AG09319 (cell line): ENCODE results near the gene GPR158.

ENCODE experiments used
- DNase-seq: peaks from one replicate; pipeline ENCODE4 v3.0.0-alpha.2; 2010; ENCODE audit warnings: low read depth; ENCODE audit errors: extremely low read depth
- TF ChIP-seq, protein P1 (sequence below): IDR thresholded peaks from 2 replicates; pipeline ENCODE4 v1.5.1; 2011; ENCODE audit warnings: low read depth, mild to moderate bottlenecking, inconsistent platforms, low read length, moderate library complexity

The GPR158 gene

DNA sequence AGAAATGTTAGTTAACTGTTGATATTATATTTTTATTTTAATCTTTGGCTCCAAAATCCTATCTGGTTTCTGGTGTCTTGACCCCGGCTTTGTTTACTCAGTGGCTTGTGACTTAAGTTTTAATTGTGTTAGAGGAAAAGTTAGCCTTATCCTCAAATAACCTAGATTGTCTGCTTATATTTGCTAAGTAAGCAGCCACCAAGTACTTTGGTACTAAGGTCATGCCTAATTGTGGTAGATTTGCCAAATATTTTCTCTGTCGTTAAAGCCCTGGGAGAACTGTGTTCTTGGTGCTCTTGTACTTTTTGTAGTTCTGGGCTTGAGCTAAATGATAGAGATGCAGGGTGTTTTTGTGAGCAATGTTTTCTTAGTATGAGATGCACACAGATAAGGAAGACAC lies 34.8 kb downstream of the GPR158 start:
- TF ChIP-seq, protein P1, sequence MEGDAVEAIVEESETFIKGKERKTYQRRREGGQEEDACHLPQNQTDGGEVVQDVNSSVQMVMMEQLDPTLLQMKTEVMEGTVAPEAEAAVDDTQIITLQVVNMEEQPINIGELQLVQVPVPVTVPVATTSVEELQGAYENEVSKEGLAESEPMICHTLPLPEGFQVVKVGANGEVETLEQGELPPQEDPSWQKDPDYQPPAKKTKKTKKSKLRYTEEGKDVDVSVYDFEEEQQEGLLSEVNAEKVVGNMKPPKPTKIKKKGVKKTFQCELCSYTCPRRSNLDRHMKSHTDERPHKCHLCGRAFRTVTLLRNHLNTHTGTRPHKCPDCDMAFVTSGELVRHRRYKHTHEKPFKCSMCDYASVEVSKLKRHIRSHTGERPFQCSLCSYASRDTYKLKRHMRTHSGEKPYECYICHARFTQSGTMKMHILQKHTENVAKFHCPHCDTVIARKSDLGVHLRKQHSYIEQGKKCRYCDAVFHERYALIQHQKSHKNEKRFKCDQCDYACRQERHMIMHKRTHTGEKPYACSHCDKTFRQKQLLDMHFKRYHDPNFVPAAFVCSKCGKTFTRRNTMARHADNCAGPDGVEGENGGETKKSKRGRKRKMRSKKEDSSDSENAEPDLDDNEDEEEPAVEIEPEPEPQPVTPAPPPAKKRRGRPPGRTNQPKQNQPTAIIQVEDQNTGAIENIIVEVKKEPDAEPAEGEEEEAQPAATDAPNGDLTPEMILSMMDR: no peak
- no peak for DNase-seq

GRCh38 chr10:25210265-25210664 lies 35.5 kb downstream of the GPR158 start:
- DNase-seq: no peak
- TF ChIP-seq, protein P1: no peak

GRCh38 chr10:25220156-25220555 lies 45.4 kb downstream of the GPR158 start:
- TF ChIP-seq, protein P1: no peak
- DNase-seq: no peak

GRCh38 chr10:25222085-25222660 lies 47.4 kb downstream of the GPR158 start:
- DNase-seq: no peak
- TF ChIP-seq, protein P1: no peak

DNA sequence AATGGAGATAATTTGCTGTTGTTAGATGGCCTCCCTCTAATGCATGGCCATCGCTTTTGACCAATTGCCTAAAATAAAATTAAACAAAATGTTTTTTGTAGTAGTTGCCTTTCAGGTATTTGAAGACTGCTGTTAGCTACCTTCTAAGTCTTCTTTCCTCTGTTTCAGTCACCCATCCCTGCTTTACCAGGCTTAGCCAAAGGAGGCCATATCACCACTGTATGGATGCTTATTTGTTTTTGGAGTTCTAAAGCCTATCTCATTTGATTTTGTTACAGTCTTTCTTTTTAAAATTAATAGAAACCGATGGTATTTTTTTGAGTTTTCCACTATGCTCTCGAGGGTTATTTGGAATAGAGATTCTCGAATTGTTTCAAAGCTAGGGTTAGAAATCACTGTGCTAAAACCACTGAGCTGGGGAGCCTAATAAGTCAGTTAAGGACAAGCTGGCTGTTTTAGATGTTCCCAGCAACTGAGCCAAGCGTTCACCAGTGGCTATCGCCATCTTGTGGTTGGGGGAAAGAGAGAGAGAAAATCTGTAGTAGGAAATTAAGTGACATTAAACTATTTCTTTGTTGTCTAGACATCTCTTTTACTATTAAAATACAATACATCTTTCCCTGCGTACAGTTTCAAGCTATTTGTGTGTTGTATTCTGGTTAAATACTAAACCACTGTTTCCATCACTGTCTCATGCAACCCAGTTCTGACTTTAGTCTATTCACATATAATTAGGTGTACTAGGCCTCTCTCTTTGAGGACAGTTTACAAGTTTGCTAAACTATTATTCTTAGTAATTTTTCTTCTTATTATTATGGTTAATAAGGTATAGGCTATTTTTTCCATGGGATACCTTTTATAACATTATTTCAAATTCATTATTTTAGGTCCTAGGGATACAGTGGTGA lies 52.2 kb downstream of the GPR158 start:
- DNase-seq: peak; percentile 0

DNA sequence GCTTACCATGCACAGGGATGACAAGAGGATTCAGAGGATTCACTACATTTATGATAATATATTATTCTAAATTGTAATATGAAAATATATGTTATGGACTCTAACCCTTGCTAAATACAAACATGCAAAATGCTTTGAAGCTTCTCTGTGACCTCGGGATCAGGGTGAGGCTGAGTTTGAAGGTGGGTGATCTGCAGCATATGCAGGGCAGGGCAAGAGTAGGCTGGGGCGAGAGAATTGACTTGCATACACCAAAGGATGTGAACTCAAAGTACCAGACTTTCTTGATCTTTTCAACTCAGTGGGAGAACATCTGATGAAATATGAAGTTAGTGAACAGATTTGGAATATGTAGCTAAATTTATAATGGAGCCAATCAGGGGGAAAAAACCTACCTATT lies 57.0 kb downstream of the GPR158 start:
- DNase-seq: no peak
- TF ChIP-seq, protein P1: no peak

More for the DNA sequence above, 52.2 kb downstream of the GPR158 start:
- TF ChIP-seq, protein P1: peak; percentile 67

GRCh38 chr10:25232204-25232603 lies 57.4 kb downstream of the GPR158 start:
- DNase-seq: no peak

More at GRCh38 chr10:25232204-25232603, 57.4 kb downstream of the GPR158 start:
- TF ChIP-seq, protein P1: no peak
